ENCODE measurements around the gene USP12.

The USP12 gene

GRCh38 chr13:27101289-27101688 is 70.3 kb downstream of the USP12 start:
- TF ChIP-seq GATA2 (IDR thresholded peaks at IDR 0.05; ENCODE audit: low read depth, low read length) (no peak), GATA3 (IDR thresholded peaks at IDR 0.05; ENCODE audit: low read depth, low read length) (no peak)

- TF ChIP-seq GATA2 (IDR thresholded peaks at IDR 0.05; ENCODE audit: low read depth, low read length): no peak
- no peak for TF ChIP-seq GATA3 (IDR thresholded peaks at IDR 0.05; ENCODE audit: low read depth, low read length)
Measured at GRCh38 chr13:27097691-27098090, 73.9 kb downstream of the USP12 start.

- TF ChIP-seq GATA2 (IDR thresholded peaks at IDR 0.05; ENCODE audit: low read depth, low read length) (no peak), GATA3 (IDR thresholded peaks at IDR 0.05; ENCODE audit: low read depth, low read length) (no peak)
Measured at GRCh38 chr13:27091451-27091850, 80.2 kb downstream of the USP12 start.

GRCh38 chr13:27088619-27089018 is 83.0 kb downstream of the USP12 start:
- no peak for TF ChIP-seq GATA2 (IDR thresholded peaks at IDR 0.05; ENCODE audit: low read depth, low read length)
- no peak for TF ChIP-seq GATA3 (IDR thresholded peaks at IDR 0.05; ENCODE audit: low read depth, low read length)

GRCh38 chr13:27086599-27087265 is 84.9 kb downstream of the USP12 start:
- TF ChIP-seq GATA2 (IDR thresholded peaks at IDR 0.05; ENCODE audit: low read depth, low read length) (no peak), GATA3 (IDR thresholded peaks at IDR 0.05; ENCODE audit: low read depth, low read length) (no peak)

- TF ChIP-seq GATA3 (IDR thresholded peaks at IDR 0.05; ENCODE audit: low read depth, low read length): no peak
- TF ChIP-seq GATA2 (IDR thresholded peaks at IDR 0.05; ENCODE audit: low read depth, low read length): no peak
Measured at GRCh38 chr13:27083183-27083582, 88.4 kb downstream of the USP12 start.

- TF ChIP-seq GATA2 (IDR thresholded peaks at IDR 0.05; ENCODE audit: low read depth, low read length) (no peak), GATA3 (IDR thresholded peaks at IDR 0.05; ENCODE audit: low read depth, low read length) (no peak)
Measured at GRCh38 chr13:27081893-27082679, 89.5 kb downstream of the USP12 start.

- no peak for TF ChIP-seq GATA2 (IDR thresholded peaks at IDR 0.05; ENCODE audit: low read depth, low read length)
- no peak for TF ChIP-seq GATA3 (IDR thresholded peaks at IDR 0.05; ENCODE audit: low read depth, low read length)
Measured at GRCh38 chr13:27080018-27080948, 91.3 kb downstream of the USP12 start.

- TF ChIP-seq GATA3 (IDR thresholded peaks at IDR 0.05; ENCODE audit: low read depth, low read length) (no peak), GATA2 (IDR thresholded peaks at IDR 0.05; ENCODE audit: low read depth, low read length) (no peak)
Measured at GRCh38 chr13:27079421-27079958, 92.1 kb downstream of the USP12 start.

GRCh38 chr13:27077451-27077850 is 94.2 kb downstream of the USP12 start:
- no peak for TF ChIP-seq GATA2 (IDR thresholded peaks at IDR 0.05; ENCODE audit: low read depth, low read length)
- no peak for TF ChIP-seq GATA3 (IDR thresholded peaks at IDR 0.05; ENCODE audit: low read depth, low read length)

- TF ChIP-seq GATA2 (IDR thresholded peaks at IDR 0.05; ENCODE audit: low read depth, low read length): no peak
- TF ChIP-seq GATA3 (IDR thresholded peaks at IDR 0.05; ENCODE audit: low read depth, low read length): no peak
Measured at GRCh38 chr13:27076421-27076820, 95.2 kb downstream of the USP12 start.

GRCh38 chr13:27073186-27073585 is 98.4 kb downstream of the USP12 start:
- TF ChIP-seq GATA3 (IDR thresholded peaks at IDR 0.05; ENCODE audit: low read depth, low read length) (no peak), GATA2 (IDR thresholded peaks at IDR 0.05; ENCODE audit: low read depth, low read length) (no peak)

- TF ChIP-seq GATA3 (IDR thresholded peaks at IDR 0.05; ENCODE audit: low read depth, low read length) (no peak), GATA2 (IDR thresholded peaks at IDR 0.05; ENCODE audit: low read depth, low read length) (no peak)
Measured at GRCh38 chr13:27065582-27065981, 106.0 kb downstream of the USP12 start.
